Limb (tissue), 2 donors: ENCODE results near the gene ROR1.

Experiments
- DNase-seq, 2 donors: peaks; one replicate each; pipeline ENCODE4 v3.0.0-alpha.2; 2016; ENCODE audit errors: extremely low spot score in 2 of 2

The ROR1 gene

DNA sequence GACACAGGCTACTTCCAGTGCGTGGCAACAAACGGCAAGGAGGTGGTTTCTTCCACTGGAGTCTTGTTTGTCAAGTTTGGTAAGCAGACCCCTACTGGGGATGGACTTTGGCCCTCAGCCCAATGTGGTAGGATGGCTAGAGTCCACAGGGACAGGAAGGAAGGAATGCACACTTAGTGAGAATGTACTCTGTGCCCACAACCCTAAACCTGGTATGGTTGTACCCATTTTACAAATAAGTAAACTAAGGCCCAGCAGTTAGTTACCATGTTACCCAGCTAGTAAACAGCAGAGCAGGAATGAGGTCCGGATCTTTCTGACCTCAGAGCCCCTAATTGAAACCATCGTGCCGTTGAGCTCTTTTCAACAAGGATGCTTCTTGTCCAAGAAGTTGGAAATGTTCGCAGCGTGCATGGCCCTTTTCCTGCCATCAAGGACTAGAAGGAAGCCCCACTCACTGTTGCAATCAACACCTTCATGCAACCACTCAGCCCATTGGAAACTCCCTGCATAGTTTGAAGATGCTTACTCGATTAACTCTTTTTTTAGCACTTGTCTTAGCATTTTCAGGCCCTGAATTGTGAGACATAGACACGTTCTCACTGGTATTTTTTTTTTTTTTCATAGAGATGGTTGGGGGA lies 276.2 kb downstream of the ROR1 start:
- no peak for DNase-seq

DNA sequence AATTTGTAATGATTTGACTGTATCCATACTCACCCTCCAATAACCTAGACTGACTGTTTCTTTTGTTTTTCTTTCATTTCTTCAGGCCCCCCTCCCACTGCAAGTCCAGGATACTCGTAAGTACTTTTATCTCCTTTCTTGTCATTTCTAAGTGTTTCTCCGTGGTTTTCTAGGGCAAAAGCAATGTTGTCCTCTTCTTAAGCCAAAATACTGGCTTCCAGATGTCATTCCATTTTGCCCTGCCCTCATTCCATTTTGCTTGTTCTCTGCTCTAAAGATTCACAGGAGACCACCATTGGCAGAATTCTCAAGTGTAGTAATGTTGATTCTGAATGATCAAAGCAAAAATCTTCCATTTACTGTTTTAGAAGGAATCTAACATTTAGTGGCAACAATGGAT lies 276.8 kb downstream of the ROR1 start:
- DNase-seq, result no peak

DNA sequence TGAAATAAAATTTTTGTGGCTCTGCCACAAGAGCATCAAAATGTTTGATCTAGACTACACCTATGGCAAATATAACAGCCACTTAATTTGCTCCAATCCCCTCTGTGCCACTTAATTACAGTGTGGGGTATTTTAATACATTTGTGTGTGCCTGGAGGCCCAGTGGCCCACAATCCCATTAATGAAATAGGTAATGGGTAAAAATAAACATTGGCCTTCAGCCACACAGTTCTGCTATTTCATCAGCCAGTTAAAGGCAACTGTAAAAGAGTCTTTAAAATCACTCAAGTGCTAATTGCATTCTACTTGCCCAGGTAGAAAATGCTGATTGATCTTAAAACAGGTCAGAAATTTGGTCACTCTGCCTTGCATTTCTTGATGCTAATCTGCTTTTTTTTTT lies 278.0 kb downstream of the ROR1 start:
- DNase-seq, result no peak

DNA sequence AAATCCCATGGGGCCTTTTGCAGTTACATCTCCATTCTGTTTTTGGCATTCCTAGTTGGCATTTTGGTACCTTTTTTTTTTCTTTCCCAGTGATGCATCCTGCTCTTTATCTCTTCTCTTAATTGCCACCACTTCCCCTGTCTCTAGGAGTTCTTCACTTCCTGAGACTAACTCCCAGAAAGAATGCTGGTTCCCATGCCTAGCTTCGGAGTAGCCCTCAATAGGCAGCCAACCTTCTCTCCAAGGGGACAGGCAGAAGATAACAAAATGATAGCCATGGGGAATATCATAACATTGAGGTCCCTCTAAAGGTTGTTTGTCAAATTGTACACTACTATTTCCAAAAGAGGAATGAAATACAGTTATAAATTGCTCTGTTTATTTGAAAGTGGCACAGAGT lies 279.0 kb downstream of the ROR1 start:
- no peak for DNase-seq

DNA sequence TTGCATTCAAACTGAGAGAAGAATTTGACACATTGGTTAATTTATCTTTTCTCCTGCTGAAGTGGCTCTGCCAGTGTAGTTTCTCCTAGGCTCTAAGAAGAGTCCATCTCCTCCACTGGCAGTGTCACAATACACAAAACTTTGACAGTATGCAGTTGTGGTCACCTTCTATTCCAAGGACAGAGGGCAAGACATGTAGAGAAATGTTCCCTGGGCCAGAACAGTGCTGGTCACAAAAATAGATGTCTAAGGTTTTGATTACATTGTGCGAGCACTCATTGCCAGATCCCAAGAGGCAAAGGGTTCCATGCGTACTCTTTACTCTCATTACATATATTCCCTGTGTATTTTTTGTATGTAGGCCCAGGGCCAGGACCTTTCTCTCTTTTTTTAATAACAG lies 281.5 kb downstream of the ROR1 start:
- no peak for DNase-seq

DNA sequence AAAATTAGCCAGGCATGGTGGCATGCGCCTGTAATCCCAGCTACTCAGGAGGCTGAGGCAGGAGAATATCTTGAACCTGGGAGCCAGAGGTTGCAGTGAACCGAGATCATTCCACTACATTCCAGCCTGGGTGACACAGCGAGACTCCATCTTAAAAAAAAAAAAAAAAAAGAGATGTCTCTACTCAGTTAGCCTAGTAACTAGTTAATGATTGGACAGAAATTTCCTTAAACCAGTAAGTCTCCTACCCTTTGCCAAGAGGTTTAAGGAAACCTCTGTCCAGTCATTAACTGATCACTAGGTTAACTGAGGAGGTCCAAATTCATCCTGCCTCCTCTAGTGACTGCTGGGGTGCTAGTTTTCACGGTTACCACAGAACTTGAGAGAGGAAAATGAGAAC lies 285.7 kb downstream of the ROR1 start:
- DNase-seq, result no peak

DNA sequence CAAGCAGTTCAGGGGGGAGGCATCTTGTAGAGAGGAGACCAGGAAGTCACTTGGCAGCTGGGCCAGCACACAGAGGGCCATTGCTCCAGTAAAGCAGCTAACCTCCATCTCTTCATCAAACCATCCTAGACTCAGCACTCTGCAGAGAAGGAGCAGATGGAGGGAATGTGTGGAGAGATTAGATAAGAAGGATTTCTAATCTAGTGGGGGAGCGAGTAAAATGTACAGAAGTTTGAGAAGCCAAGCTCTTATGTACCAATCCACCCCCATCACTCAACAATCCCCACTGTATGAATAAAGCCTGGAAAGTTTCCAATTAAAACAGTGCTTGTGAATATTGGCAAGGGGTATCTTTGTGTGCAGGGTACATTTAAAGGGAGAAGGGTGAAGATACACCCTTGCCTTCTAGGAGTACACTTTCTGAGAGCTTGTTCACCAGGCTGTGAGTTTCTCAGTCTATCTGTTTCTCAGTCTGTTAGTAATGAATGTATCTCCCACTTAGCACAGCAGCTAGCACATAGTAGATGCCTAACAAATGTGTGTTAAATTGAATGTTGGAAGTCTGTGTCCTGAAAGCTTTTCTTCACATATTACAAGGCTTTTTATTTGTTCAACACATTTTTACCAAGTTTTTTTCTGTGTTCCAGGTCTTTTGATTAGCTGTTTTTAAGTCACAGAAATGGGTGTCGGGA lies 286.9 kb downstream of the ROR1 start:
- DNase-seq, result no peak

DNA sequence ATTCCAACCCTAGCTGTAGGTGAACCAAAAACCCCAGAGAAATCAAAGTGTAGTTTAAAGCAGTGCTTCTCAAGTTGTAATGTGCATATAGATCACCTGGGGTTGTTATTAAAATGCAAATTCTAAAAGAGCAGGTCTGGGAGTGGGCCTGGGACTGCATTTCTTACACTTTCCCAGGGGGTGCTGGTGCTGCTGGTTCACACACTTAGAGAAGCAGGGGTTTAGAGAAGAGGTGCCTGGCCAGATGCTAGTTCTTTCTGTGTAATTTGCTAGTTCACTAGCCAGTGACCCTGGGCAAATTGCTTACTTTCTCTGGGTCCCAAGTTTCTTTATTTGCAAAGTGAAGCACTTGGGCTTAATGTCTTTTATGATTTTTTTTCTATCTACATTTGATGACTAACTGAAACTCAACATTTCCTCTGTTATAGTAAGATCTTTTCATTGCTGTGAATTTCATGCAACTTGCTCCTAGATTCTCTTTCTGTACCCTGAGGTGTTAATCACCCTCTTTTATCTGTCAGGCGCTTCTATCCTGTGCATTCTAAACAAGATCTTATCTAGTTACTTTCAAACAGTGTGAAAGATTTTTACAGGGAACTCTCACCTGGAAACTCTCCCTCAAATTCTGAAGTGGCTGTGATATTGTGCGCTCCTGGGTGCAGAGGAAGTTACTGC lies 287.8 kb downstream of the ROR1 start:
- DNase-seq, result no peak

DNA sequence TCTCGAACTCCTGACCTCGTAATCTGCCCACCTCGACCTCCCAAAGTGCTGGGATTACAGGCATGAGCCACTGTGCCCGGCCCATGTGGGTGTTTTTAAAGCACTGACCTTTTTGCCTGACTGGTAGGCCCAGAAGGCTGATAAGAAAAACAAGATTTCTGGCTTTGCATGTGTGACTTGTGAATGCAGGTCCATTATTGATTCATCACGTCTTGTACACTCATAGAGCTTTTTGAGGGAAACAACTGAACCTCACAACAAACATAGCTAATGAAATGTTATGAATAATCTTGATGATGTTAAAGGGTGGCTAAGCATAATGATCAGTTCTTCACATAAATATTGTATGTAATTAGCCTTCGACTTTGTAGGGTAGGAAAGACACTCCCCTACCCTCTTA lies 288.7 kb downstream of the ROR1 start:
- no peak for DNase-seq

DNA sequence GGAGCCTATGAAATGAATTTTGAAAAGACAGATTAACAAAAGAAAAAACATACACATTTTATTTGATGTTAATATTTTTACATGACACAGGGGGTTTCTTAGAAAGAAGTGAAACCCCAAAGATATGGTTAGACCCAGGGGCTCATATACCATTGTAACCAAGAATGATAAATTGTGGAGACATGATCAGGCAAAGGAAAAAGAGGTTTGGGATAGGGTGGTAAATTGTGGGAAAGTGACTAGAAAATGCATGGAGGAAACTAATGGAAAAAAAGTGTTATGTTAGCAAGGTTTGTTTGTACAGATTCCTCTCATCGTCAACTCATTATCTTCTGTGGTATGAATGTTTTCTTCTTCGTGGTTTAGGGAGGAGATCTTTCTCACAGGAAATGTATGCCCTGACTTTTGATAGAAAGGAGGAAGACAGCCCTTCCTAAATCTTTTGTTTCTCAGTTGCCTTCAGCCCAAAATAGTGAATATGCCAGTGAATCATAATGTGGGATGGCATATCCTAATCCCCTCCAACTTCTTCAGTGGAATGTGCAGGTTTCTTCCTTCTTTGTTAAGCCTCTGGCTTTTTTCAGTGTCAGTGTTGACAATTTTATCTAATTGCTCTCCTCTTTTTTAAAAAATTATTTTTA lies 289.2 kb downstream of the ROR1 start:
- DNase-seq, result no peak

DNA sequence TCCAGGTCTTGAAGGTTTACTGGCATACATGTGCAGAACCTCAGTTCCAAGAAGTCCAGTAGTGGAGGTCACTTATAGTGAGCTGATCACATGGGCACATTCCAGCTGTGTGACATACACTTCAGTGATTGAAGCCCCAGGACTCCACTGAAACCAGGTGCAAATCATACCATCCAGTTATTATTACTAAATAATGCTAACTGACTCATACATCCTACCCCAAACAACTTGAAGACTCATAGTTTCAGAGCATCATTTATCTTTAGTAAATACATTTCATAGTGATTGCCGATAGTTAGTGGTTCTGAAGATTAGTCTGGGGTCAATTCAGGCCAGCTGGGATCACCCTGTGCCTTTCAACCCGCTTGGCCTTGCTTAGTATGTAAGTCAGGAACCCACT lies 291.8 kb downstream of the ROR1 start:
- DNase-seq, result no peak

DNA sequence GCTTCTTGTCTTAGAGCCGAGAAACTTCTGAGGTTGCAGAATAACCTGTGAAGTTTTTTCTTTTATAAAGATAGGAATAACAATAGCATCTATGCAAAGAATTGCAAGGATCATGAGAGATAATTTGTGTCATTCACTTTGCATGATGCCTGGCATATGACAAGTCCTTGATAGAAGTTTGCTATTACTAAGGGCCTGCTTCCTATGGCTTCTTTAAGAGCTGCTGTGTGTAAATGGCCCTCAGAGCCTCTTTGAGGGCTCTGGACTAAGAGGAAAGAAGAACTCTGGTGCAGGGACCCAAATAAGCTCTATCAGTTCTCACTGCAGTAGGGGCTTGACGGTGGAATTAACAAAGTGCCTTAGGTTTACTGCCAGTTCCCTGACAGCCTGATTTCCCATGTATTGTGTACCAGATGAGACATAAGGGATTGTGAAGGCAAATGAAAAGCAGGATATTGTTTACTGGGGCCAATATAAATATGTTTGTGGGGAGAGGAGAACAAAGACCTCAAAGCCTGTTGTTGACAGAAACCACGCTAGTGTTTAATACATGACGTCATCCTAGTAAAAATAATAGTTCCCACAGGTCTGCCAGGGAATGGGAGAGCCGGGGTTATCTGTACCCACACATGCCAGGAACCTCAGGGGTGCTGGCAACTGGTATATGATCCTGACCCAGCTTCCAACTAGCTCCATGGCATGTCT lies 298.4 kb downstream of the ROR1 start:
- no peak for DNase-seq

DNA sequence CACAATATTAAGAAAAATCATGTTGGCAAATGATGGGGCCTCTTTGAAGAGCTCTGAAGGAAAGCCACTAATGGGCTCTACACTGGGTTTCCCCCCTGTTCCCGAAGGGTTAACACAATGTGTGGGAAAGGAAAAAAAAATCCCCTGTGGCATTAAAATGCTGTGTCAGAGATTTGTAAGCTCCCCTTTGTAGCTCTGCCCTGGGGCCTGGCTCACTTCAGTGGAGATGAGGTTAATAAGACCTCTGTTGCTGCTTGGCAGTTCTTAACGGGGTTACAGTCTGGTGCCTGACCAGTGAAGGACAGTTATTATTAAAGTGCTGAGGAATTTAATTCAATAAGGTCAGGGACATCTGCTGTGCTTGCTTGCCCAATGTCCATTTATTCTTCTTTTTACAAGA lies 299.9 kb downstream of the ROR1 start:
- DNase-seq, result no peak

DNA sequence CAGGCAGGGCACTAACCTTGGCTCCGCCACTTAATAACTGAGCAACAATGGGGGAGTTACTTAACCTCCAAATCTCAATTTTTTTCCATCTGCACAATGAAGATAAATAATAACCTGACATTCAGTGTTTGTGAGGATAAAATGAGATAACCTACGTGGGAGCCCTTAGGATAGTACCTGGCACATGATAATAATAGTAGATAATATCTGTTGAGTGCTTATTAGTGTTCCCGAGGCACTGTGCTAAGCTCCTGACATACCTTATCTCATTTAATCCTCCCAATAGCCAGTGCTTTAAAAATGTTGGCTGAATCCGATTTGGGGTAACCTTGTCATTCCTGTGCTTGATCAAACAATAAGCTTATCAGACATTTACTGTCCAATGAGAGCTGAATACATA lies 300.9 kb downstream of the ROR1 start:
- no peak for DNase-seq

DNA sequence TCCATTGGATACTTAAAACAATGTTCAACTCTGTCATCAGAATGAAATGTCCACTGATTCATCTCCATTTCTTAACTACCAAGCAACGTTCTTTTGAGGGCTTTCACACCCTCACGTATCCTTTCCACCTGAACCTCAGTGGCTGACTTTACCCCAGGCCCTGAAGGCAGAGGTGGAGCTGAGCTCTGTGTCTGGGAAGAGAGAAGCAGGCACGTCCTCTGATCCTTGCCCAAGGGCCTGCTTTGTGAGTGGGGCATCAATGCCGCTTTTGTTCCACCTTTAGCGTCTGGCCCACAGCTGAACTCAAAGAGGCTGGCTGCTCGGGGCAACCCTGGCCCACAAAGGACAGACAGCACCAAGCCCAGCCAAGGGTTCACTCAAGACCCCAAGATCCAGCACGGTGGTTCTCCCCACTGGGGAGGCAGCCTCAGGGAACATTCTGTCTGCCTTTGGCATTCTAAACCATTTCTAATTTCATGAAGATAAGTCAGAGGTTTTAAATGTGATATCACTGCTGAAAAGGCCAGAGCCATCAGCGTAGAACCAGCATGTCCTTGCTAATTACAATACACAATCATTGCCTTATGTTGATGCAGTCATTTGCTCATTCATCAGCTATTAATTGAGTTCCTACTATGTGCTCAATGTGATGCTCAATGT lies 303.6 kb downstream of the ROR1 start:
- no peak for DNase-seq

DNA sequence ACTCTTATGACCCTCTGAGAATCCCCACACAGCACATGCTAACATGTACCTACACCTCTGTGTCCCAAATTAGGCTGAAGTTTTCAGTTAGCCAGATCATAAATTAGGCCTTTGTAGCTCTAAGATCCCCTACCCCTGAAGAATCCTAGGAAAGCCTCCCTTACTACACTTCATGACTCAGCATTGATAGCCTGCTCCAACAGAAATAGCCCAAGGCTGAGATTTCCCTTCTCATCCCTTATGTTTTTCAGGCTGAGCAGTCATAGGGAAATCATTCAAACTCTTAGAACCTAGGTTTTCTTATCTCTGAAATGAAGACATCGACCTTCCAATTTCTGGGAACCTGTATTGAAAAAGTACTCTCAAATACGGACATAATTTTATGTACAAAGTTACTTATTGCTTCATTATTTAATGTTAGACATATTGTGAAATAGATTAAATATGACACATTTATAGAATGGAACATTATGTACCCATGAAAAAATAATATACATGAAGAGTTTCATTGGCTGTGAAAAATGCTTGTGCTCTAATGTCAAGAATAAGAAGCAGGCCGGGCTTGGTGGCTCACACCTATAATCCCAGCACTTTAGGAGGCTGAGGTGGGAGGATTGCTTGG lies 307.2 kb downstream of the ROR1 start:
- DNase-seq, result no peak

DNA sequence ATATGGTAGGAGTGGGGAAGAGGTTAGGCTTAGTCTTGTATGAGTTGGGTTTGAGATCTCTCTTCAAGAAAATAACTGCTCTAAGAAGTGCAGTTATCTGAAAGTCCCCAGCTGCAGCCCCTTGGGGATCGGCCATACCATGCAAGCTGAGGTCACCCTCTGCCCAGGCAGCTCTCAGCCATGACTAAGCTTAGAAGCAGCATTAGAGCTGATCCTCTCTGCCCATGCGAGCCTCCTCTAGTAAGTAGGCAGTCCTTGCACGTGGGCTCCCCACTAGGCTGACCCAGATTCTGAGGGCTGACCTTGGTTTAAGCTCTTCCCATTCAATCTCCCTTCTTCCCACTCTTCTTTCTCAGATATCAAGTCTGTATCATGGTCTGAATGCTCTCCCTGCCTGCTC lies 308.6 kb downstream of the ROR1 start:
- no peak for DNase-seq

DNA sequence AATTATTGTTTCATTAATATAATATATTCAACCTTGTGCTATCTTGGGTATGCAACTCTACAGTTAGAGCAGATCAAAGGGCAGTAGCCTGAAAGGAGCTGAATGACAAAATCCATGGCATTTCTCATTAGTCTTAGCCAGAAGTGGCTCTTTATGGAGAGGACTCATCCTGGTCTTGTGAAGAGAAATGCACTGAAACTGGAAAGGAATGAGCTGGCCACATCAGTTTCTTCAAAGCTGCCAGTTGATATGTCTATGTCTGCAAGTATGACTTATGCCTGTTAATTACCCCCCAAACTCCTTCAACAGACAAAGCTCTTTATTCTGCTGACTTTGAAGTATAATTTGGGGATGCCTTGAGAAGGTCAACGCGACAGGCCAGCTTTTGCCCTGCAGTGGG lies 310.6 kb downstream of the ROR1 start:
- no peak for DNase-seq

DNA sequence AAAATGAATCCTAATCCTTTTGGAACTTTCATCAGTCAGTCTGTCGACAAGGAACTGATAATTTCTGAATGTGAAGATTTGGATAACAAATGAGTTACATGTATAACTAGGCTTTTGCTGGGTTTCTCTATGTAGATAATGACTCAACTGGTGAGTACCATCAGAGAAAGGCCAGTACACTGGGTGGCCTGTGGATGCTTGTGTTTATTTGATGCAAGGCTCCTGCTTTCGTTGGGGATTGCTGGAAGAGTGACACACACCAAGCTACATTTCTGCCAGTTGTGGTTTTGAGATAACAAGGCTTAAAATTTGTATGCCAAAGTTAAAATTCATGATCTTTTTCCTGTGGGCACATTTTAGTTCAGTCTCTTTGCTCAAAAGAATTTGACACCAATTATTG lies 314.0 kb downstream of the ROR1 start:
- DNase-seq, result no peak

DNA sequence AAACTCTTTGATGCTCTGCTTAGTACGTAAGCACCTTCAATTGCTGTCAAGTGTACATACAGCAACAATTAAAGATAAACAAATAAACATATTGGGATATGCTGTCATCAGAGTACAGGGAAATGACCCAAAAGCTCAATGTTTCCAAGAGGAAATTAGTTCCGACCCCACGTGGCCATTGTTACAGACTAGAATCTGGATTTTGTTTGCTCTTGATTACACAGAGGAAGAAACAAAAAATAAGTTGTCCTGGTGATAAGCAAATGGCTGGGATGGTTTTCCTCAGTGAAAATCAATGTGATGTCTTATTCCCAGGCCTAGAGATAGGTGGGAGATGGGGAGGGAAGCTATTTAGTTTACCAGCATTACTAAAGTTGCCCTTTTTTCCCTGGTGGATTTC lies 316.6 kb downstream of the ROR1 start:
- DNase-seq, result no peak

DNA sequence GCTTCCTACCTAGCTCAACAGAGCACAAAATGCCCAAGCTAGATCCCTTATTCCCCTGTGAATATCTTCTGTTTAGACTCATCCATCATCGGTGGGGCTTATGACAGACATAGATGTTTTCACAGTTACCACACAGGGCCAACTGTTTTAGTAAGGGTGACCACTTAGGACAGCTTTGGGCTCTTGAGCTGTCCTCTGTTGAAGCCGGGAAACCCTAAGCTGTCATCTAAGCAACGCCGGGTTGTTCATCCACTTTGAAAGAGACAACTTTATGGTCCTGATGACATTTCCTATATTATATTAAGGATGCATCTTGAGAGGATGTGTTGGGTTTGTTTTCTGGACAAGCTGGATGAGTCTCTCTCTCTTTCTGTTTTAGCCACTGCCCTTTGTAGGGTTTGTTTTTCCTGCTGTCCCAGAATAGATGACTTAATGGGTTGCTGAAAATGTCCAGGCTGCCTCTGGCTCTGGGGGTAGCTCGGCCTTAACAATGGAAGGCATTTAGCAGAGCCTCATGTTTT lies 319.1 kb downstream of the ROR1 start:
- no peak for DNase-seq
